Measurements from ENCODE around the gene ARMH1. TPM values are rescaled to one million over a fixed set of nuclear protein-coding genes. Genes with fewer than 3 reads are reported as not detected.

ARMH1 gene
- polyA plus RNA-seq (ENCODE audit: insufficient read length), result 7.3 TPM
- long read RNA-seq, donor 1, result 0 reads
- long read RNA-seq, donor 2, result 0 reads
- long read RNA-seq, donor 3, result 0 reads
- long read RNA-seq, donor 4, result 0 reads
- long read RNA-seq, donor 5, result 0 reads
- long read RNA-seq, donor 6, result 0 reads
- long read RNA-seq, donor 7, result 0 reads
- long read RNA-seq, donor 8, result 0 reads

DNA sequence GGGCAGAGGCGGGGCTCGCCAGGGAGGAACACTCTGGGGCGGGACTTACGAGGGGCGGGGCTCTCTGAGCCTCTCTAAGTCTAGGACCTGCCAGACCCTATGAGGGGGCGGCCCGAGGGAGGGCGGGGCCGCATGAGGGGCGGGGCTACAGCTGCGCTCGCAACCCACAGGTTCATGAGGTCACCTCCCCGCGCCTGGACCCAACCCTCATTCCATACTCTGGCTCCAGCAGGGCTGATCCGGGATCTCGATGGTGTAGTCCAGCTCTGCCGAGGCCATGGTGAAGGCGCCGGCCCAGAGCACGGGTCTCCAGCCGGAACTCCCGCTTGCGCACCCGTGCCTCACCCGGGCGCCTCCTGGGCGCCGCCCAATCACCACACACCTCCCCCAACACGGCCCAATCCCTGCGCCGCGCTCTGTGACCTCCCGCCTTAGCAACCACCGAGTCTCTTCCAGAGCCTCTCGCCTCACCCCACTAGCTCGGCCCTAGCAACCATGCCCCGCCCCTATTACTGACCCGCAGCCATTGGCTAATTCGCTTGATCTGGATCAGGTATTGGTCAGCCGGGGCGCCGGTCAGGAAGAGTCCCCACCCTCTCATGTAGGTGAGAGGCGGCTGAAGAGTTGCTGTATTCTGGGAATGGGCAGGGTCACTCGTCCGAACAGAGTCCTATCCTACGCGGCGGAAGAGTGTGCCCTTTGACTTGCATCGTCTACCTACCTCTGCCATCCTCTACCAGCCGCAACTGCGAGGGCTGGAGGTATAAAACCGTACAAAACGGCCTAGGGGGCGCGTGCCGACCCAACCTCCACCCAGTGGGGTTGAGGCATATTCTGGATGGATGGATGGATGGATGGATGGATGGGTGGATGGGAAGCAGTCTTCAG, at the start of gene ARMH1, which contains the start of gene TMEM53:
ARMH1 (plus strand) TSS at position 602 of the 888 bp plus-strand sequence. CDS start 14,984 bp downstream, outside the sequence.
TMEM53 (minus strand) TSS at position 369 of the 888 bp plus-strand sequence; CDS start at position 279, 90 bp downstream.
- DNase-seq, result peak; percentile 99

DNA sequence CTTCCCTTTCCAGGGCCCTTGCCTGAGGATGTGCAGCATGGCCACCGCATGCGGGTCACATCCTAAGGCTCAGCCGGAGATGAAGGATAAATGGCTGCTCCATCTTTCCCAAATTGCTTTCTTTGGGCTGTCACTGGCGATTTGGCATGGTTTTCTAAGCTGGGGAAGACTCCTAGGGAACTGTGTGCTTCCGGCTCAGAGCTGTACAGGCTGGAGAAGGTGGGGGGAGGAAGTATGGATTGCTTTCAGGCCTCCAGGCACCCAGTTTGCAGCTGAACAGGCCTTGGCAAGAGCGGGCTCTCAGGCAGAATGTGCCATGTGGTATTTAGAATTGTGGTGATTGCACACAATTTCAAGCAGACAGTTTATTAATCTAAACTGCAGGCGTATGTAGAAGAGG, 49.2 kb upstream of the ARMH1 start:
- DNase-seq, result no peak

DNA sequence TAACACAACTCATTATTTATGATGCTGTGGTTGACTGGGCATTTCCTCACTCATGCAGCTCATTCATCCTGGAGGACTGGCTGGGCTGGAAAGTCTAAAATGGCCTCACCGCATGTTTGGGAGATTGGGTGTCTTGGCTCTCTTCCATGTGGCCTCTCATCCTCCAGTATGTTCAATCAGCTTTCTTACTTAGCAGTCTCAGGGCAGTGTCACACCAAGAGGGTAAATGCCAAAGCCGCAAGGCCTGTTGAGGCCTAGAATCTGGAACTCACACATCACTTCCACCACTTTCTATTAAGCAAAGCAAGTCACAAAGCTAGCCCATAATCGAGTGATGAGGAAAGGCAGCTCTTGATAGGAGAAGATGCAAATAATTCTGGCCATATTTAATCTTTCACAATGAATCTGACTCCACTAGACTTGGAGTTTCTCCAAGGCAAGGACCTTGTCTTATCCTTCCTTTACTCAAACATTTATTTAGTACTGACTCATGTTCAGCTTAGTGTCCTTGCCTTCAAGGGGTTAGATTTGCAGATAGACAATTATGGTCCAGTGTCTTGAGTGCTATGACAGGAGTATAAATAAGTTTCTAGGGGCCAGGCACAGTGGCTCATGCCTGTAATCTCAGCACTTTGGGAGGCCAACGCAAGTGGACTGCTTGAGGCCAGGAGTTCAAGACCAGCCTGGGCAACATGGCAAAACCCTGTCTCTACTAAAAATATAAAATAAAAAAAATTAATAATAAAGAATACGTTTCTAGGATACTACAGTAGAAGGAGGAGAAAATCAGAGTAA, 45.4 kb upstream of the ARMH1 start:
- DNase-seq, result no peak

GRCh38 chr1:44630116-44630515, 44.4 kb upstream of the ARMH1 start:
- DNase-seq, result no peak

DNA sequence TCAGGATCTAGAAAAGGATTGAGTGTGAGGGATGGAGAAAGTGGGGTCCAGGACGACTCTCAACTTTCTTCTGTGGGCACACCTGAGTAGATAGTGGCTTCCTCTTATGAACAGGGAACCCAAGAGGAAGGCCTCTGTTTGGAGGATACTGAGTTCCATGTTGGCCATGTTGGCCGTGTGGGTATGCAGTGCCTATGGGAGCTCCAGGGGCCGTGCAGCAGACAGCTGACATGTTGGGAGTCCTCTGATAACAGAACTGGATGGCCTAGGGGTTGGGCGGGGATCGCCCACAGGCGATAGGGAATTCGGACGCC, 43.2 kb upstream of the ARMH1 start:
- DNase-seq, result no peak

- DNase-seq, result peak; percentile 84
These were observed 42.6 kb upstream of the ARMH1 start for GRCh38 chr1:44631647-44632539.

DNA sequence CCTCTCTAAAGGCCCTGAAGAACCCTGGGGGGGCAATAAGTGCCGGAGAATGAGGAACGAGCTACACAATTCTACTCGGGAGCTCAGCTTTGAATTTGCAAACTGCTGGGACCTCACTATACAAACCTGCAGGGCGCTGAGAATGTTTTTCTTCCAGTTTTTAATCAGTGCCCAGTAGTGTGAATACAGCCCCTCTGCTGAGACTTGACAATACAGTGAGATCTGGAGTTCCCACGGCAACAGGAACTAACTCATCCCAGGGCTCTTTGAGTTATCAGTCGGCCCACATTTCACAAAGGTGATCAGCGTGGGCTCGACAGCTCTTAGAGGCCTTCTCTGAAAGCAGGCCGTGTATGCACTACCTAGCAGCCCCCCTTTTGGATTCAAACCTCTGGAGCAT, 41.9 kb upstream of the ARMH1 start:
- no peak for DNase-seq

DNA sequence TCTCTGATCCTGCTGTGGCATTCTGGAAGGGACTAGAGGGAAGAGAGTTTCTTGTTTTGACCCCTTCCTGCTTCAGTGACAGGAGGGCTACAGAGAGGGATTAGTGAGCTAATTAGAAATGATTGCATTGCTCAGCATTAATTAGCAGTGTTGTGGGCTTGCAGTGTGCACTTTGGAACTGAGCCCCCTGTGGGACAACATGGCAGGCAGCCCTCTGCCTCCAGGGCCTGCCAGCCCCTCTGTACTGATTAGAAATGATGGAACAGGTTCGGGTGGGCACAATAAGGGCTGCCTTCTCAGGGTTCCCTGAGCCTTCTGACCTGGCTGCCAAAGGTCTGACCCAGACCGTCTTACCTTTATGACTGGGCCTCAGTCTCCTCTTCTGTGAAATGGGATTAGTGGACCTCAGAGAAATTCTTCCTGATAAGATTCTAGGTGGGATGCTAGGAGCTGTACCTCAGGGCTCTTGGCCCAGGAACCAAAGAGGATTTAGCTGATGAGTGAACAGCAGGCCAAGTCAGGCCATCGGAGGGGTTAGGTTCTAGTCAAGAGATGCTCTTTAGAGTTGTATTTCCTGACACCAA, 39.8 kb upstream of the ARMH1 start:
- no peak for DNase-seq

GRCh38 chr1:44635439-44635838, 39.1 kb upstream of the ARMH1 start:
- DNase-seq, result no peak

DNA sequence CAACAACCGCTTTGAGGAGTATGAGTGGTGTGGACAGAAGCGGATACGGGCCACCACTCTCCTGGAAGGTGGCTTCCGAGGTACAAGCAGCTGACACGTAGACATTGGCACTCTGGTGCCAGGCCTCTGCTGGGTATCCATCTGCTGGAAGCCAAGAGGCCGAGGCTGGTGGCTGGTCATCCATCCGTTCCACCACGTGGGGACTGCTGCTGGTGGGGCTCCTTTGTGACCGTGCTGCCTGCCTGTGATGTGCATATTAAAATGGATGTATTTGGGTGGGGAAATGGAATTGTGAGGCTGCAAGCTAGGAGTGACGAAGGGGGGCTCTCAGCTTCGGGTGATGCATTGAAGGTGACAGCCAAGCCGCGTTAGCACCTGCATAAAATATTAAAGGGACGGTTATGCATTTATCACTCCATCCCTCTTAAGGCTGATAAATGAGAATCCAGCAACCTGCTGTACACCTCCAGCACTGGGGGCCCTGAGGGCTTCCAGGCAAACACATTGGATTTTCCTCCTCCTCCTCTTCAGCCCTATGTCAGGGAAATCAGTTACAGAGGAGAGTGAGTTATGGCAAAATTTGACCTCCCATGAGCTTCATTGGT, 38.3 kb upstream of the ARMH1 start:
- no peak for DNase-seq

GRCh38 chr1:44636688-44637598, 37.6 kb upstream of the ARMH1 start:
- no peak for DNase-seq

DNA sequence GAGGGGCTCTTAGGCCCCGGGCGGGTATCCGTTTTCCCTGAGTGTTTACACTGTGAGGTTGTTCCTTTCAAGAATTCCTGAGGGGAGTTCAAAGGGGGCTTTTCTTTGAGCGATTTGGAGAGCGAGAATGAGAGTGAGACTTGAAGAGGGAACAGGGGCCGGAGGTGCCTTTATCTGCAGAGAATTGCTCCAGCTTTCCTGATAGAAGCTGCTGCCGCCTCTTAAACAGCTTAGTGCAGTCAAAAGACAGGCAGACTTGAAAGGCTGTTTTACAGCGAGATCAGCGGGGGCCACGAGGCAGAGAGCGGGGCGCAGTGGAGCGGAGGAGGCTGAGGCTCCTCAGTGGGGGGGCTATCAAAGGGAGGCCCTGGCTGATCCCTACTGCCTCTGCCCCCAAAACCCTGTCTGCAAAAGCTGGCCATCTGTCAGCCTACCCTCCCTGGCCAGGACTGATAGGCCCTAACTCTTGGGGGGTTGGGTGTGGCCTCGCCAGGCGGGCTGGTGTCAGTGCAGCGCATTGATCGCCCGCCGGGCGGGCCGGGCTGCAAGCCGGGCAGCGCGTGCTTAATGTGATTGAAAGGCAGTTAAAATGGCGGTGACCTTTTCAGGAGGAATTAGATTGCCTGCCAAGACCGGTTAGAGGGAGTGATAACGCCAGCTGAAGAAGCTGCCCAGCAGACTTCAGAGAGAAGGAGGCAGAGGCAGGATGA, 36.7 kb upstream of the ARMH1 start:
- no peak for DNase-seq

DNA sequence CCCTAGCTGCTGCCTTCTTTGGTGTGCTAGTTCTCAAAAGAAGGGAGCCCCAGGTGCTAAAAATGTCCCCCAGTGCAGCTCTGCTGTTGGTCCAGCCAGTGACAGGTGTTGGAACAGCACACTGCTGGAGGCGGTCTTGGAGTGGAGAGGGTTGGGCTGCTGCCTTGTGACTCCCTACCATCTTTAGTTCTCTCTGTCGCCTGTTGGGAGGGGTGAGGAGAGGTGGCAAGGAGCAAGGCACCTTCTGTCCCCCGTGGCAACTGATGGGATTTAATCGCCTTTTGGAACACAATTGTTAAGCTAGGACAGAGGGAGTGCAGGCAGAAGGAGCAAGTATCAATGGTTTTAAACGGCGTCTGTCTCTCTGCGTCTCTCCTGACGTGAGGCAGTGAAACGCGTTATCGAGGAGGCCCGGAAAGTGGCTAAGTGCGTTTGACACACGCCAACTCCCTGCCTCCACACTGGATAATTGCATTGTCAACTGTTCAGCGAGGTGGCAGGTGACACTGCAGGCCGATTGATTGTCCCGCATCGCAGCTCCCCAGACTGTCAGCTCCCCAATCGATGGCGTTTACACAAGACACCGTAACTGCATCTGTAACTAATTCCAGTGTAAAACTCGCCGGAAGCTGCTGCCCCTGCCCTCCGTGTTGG, 34.2 kb upstream of the ARMH1 start:
- no peak for DNase-seq

GRCh38 chr1:44641126-44642102, 33.1 kb upstream of the ARMH1 start:
- no peak for DNase-seq

DNA sequence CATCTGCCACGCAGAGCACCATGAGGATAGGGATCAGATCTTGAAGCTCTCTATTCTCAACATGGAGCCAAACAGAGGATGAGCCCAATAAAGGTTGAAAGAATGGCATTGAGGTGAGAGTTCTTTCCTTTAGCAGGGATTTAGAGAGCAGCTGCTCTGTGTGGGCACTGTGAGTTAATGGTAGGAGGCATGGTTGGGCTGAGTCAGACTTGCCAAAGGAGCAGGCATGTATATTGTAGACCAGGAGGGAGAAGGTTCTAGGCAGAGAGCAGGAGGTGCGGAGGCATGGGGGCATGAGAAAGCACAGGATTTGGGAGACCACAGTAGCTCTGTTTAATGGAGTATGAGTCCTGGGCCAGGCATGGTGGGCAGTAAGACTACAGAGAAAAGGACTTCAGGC, 32.3 kb upstream of the ARMH1 start:
- no peak for DNase-seq

DNA sequence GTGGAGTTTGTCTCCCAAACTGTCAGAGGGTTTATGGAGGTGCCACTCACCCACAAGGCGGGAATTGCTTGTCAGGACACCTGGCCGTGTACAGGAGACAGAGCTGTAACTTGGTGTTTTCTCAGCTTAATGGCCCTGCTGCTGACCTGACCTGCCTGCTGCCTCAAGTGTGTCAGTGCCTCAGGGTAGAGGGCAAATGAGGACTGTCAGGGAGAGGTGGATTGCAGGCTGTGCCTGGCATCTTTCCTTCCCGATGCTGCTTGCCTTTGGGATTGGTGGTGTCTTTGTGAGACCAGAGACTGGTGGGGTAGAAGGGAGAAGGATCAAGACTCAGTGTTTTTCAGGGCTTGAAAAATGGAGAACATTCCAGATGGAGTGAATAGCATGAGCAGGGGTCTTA, 31.6 kb upstream of the ARMH1 start:
- no peak for DNase-seq

- DNase-seq, result no peak
These were observed 30.7 kb upstream of the ARMH1 start for GRCh38 chr1:44643721-44644334.
